ENCODE measurements around the gene NDUFA11.
A peak's percentile ranks its signal among the peaks of the same experiment; 100 is the strongest.

NDUFA11 gene

GRCh38 chr19:5908773-5909442 is 5.3 kb upstream of the NDUFA11 start:
- DNase-seq (ENCODE audit: low read depth in 2 of 2): no peak

GRCh38 chr19:5907241-5907640 is 3.7 kb upstream of the NDUFA11 start:
- DNase-seq (ENCODE audit: low read depth in 2 of 2): no peak

GRCh38 chr19:5905114-5905778 is 1.7 kb upstream of the NDUFA11 start:
- DNase-seq (ENCODE audit: low read depth in 2 of 2): no peak

DNA sequence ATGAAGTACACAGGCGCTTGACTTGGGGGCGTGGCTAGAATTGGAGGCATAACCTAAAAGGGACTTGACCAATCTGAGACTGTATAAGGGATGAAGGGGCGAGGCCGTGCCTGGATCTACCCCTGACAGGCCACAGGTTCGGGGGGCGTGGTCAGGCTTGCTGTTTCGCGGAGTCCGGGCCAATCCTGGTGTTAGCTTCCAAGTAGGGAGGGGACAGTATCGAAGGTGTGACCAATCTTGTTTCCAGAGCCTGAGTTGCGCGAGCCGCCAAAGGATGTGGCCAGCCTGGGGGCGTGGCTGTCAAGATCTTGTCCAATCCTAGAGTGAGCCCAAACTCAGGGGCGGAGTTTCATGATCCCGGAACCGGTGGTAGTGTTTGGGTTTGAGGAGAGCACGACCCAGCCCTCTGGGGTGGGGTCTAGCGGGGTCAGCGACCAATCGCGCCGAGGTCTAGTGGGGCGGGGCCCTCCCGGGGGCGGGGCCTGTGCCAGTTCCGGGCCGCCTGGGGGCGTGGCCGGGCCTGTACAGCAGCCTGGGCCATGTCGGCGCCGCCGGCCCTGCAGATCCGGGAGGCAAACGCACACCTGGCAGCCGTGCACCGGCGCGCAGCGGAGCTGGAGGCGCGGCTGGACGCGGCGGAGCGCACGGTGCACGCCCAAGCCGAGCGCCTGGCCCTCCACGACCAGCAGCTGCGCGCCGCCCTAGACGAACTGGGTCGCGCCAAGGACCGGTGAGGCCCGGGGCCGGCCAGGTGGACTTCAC is 943 bp upstream of the NDUFA11 start, which contains the start of gene VMAC:
TSS of gene VMAC (plus strand) at position 521 of the 762 bp plus-strand sequence. CDS start at position 540, 19 bp downstream.
- DNase-seq (ENCODE audit: low read depth in 2 of 2): peak; percentile 100

DNA sequence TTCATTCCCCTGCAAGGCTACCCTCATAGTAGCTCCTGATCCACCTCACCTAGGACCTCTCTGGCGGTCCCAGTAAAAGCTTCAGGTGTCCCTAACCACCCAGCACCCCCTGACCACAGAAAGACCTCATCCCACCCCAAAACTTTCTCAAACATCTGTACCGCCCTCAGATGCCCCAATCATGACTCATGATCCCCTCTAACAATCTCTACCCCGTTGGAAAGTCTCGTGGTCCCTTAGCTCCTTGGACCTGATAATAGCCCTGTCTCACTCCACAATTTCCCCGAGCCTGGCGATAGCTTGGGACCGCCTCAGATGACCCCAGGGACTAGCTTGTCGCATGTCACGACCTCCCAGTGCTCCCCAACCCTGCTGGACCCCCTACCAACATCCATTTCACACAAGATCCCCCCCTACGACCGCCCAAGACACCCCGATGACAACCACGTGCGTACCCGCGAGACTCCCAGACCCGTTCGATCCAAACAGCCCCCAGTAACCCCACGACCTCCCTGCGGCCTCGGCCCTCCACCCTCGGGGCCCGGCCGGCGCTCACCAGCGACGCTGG is 450 bp downstream of the NDUFA11 start:
- peak; percentile 9 to 16 for DNase-seq (ENCODE audit: low read depth in 2 of 2)

DNA sequence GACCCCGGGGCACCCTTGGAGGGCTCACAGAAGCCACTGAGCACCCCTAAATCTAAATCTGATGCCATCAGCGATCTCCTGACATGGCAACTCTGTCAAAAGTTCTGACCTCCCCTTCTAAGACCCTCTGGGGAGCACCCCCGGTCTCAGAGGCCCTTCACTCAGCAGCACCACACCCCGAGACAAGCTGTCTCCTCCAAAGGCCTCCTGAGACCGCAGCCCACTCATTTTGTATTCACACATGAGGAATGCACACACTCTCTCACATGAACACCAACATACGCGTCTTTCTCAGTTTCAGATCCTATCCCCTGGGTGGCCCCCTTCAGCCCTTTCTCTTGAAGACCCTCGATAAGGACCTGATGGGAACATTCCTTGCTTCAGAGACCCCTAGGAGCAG is 2.6 kb downstream of the NDUFA11 start:
- no peak for DNase-seq (ENCODE audit: low read depth in 2 of 2)

- DNase-seq (ENCODE audit: low read depth in 2 of 2): no peak
Measured at GRCh38 chr19:5899728-5900526, 3.7 kb downstream of the NDUFA11 start.

- DNase-seq (ENCODE audit: low read depth in 2 of 2): no peak
Measured at GRCh38 chr19:5897189-5897969, 6.2 kb downstream of the NDUFA11 start.

GRCh38 chr19:5896365-5897076 is 7.1 kb downstream of the NDUFA11 start:
- DNase-seq (ENCODE audit: low read depth in 2 of 2): no peak

DNA sequence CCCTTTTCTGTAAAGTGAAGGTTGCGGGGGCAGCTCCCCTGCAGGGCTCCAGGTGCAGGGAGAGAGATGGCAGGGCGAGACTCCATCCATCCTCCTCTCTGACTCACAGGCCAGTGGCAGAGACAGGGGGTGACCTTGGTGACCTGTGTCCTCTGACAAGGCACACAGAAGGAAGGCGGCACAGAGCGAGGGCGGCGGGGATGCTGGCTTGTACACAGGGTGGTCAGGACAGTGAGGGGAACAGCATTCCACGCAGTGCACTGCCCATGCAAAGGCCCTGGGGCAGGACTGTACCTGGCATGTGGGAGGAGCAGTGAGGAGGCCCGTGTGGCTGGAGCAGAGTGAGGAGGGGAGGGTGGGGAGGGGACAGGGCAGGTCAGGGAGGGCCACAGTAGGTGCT is 7.7 kb downstream of the NDUFA11 start:
- no peak for DNase-seq (ENCODE audit: low read depth in 2 of 2)

DNA sequence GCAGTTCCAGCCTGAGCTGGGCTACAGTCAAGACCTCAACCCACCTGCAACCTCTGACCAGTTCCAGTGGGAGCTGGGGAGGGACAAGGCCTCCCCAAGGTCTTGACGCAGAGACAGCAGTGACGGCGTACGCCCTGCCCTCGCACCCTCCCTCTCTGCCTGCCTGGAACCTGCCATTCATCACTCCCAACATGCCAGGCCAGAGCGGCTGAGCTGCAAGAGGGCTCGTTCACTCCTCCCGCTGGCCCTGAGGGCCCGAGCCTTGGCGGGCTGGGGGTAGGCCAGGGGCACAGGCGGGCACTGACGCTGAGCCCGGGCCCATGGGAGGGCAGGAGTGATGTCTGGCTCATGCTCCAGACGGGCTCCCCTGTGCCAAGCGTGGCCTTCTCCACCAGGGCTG is 8.2 kb downstream of the NDUFA11 start:
- DNase-seq (ENCODE audit: low read depth in 2 of 2): no peak

GRCh38 chr19:5894704-5895349 is 8.8 kb downstream of the NDUFA11 start:
- DNase-seq (ENCODE audit: low read depth in 2 of 2): no peak

DNA sequence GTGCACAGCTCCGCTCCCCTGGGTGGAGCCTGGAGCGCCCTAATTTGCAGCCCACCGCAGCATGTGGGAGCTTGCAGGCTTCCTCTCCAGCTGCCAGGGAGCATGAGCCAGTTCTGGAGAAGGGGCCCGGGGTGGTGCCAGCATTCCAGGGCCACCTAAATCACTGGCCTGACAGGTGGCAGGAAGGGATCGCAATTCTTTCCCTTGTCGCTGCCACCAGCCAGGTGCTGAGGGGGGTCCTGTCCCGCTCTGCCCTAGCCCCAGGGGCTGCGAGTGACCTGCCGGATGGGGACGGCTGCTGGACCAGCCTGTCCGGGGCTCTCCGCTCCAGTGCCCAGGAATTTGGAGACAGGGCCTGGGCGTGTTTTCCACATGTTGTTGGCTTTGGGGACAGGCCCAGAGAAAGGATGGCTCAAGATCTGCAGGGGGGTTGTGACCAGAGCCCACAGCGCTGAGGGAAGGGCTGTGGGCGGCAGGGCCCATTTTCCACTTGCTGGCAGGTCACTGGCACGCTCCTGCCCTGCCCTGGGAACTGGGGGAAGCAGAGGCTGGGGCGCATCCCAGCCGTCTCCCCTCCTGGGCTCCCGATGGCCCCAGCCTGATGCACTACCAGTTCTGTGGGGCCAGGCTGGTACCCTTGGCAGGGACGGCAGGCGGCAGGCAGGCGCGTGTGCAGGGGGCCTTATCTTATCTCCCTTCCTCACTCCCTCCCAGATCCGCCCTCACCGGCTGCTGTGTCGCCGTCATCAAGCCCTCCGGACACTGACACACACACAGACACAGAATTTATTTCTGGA is 9.5 kb downstream of the NDUFA11 start:
- no peak for DNase-seq (ENCODE audit: low read depth in 2 of 2)

- DNase-seq (ENCODE audit: low read depth in 2 of 2): no peak
Measured at GRCh38 chr19:5893296-5893903, 10.2 kb downstream of the NDUFA11 start.

GRCh38 chr19:5892772-5893275 is 10.8 kb downstream of the NDUFA11 start:
- no peak for DNase-seq (ENCODE audit: low read depth in 2 of 2)

DNA sequence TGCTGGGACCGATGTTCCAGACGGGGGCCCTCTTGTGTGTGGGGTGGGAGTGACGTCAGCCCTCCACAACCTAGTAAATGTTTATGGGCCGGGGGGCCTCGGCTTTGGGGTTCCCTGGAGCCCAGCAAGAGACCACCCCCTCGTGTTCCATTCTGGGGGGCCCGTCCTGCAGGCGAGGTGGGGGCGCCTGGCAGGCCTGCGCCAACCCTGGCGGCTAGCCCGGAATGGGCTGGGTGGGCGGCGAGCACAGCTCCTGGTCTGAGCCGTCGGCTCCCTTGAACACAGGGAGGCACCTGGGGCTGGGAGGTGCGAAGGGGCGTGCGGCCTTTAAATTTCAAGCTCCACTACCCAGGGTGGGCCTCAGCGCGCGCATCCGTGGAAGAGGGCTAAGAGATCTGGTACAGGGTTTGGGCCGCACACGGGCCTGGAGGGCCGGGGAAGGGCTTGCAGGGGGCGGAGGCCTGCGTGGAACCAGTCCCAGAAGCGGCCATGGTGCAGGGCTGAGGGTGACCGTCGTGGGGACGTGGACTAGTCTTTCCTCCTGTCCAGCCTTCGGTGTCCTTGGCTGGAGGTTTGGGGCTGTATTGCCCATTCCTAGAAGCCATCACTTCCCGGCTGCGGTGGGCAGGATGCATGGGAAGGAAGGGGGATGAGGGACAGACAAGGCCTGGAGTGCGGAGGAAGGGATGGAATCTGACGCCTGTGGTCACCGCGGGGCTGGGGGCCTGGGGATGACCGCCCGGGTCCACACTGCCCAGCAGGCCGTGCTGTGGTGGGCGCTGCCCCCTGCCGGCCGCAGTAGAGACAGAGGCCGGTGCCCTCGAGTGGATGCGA is 11.4 kb downstream of the NDUFA11 start:
- DNase-seq (ENCODE audit: low read depth in 2 of 2): peak in 1 of 2 donors; percentile 9

- DNase-seq (ENCODE audit: low read depth in 2 of 2): no peak
Measured at GRCh38 chr19:5891572-5891937, 12.0 kb downstream of the NDUFA11 start.
